Measurements from ENCODE around the gene PAK5. TPM values are rescaled to one million over a fixed set of nuclear protein-coding genes. Genes with fewer than 3 reads are reported as not detected.

The PAK5 gene
- polyA plus RNA-seq, 1 donor (not counting 4 experiments of a cell fraction or from before 2014, with no cell fraction given) = not detected

DNA sequence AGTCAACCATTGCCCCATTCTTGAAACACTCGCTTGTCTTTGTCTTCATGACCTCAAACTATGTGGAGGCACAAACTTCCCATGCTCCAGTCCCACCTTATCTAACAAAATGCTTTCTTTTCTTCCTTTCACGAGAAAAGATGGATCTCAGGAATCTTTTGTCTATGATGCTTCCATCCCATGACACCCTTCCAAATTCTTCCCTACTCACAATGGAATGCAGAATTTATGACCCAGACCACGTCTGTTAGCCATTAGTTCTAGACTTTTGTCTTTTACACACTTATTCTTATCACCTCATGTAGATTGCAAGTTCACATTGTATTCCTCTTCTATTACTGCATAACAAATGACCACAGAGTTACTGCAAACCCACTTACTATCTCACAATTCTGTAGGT lies 348.7 kb downstream of the PAK5 start:
- TF ChIP-seq, protein P1, sequence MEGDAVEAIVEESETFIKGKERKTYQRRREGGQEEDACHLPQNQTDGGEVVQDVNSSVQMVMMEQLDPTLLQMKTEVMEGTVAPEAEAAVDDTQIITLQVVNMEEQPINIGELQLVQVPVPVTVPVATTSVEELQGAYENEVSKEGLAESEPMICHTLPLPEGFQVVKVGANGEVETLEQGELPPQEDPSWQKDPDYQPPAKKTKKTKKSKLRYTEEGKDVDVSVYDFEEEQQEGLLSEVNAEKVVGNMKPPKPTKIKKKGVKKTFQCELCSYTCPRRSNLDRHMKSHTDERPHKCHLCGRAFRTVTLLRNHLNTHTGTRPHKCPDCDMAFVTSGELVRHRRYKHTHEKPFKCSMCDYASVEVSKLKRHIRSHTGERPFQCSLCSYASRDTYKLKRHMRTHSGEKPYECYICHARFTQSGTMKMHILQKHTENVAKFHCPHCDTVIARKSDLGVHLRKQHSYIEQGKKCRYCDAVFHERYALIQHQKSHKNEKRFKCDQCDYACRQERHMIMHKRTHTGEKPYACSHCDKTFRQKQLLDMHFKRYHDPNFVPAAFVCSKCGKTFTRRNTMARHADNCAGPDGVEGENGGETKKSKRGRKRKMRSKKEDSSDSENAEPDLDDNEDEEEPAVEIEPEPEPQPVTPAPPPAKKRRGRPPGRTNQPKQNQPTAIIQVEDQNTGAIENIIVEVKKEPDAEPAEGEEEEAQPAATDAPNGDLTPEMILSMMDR (optimal IDR thresholded peaks at IDR 0.05 in 1 of 3, IDR thresholded peaks at IDR 0.05 in 1 of 3, conservative IDR thresholded peaks at IDR 0.05 in 1 of 3; ENCODE audit: extremely low read depth in 1 of 3, insufficient read depth in 2 of 3, low read length in 3 of 3) = no peak
- no peak for TF ChIP-seq EZH2 (IDR thresholded peaks at IDR 0.05; ENCODE audit: low read length)
- dilution Hi-C loops (cut with MboI; ENCODE audit: extremely low pct_ligation_motif_present, low sequenced_read_pairs) = no loop called here
- no peak overlapping the region for H2AFZ ChIP-seq (ENCODE audit: control insufficient read depth, low read length)
- no peaks in the 10 kb centered on the region for H3K27me3 ChIP-seq (ENCODE audit: control insufficient read depth, extremely low read depth, insufficient read depth, low read length)
- DNase-seq (ENCODE audit: low read depth, low spot score) (no peak), FAIRE-seq (no peak)
- no peak overlapping the region for H3K4me2 ChIP-seq (ENCODE audit: control insufficient read depth, extremely low read depth, insufficient read depth, low read depth, low read length)
- no peaks in the 10 kb centered on the region for H3K79me2 ChIP-seq (ENCODE audit: control insufficient read depth, insufficient read depth, low read length)
- no peaks in the 10 kb centered on the region for H3K4me1 ChIP-seq (ENCODE audit: control insufficient read depth, extremely low read depth, insufficient read depth, low read length)
- H3K9ac ChIP-seq (ENCODE audit: control insufficient read depth, extremely low read depth, insufficient read depth, low read length) = no peak overlapping the region
- H3K36me3 ChIP-seq (ENCODE audit: control insufficient read depth in 2 of 2, extremely low read depth in 1 of 2, insufficient read depth in 2 of 2, low read length in 2 of 2) = no peaks in the 10 kb centered on the region
- H3K9me1 ChIP-seq (ENCODE audit: control insufficient read depth, extremely low read depth, insufficient read depth, low read length) = no peaks in the 10 kb centered on the region
- no peaks in the 10 kb centered on the region for H4K20me1 ChIP-seq (ENCODE audit: control insufficient read depth, extremely low read depth, insufficient read depth, low read length)
- H3K9me3 ChIP-seq (ENCODE audit: control insufficient read depth, low read depth, low read length) = no peaks in the 10 kb centered on the region
- H3K27ac ChIP-seq (ENCODE audit: control insufficient read depth, insufficient read depth, low read length) = no peak overlapping the region
- no peak overlapping the region for H3K4me3 ChIP-seq (ENCODE audit: control insufficient read depth in 2 of 3, extremely low read depth in 1 of 3, insufficient read depth in 2 of 3, low read depth in 1 of 3, low read length in 3 of 3)

DNA sequence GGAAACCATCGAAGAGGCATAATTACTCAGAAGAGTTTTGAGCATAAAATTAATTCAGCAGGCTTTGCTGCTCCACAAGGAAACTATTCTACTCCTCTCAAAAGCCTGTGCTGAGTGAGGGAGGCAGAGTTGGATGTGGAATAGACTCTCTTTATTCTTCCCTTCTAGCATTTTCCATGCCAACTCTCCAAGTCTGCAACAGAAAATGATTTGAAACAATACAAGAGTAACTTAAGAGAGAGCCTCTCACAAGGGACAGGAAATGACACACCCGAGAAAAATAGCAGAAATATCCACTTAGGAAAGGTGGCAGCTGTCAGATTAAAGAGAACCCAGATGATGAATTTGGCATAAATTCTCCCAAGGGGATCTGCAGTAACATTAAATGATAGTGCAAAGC lies 350.8 kb downstream of the PAK5 start:
- no peaks in the 10 kb centered on the region for H3K9me3 ChIP-seq (ENCODE audit: control insufficient read depth, low read depth, low read length)
- no peaks in the 10 kb centered on the region for H3K27me3 ChIP-seq (ENCODE audit: control insufficient read depth, extremely low read depth, insufficient read depth, low read length)
- DNase-seq (ENCODE audit: low read depth, low spot score) (no peak), FAIRE-seq (no peak)
- TF ChIP-seq, protein P1 (optimal IDR thresholded peaks at IDR 0.05 in 1 of 3, IDR thresholded peaks at IDR 0.05 in 1 of 3, conservative IDR thresholded peaks at IDR 0.05 in 1 of 3; ENCODE audit: extremely low read depth in 1 of 3, insufficient read depth in 2 of 3, low read length in 3 of 3) = no peak
- no peak for TF ChIP-seq EZH2 (IDR thresholded peaks at IDR 0.05; ENCODE audit: low read length)
- H2AFZ ChIP-seq (ENCODE audit: control insufficient read depth, low read length) = no peak overlapping the region
- dilution Hi-C loops (cut with MboI; ENCODE audit: extremely low pct_ligation_motif_present, low sequenced_read_pairs) = no loop called here
- no peak overlapping the region for H3K9ac ChIP-seq (ENCODE audit: control insufficient read depth, extremely low read depth, insufficient read depth, low read length)
- no peaks in the 10 kb centered on the region for H3K4me1 ChIP-seq (ENCODE audit: control insufficient read depth, extremely low read depth, insufficient read depth, low read length)
- no peak overlapping the region for H3K4me2 ChIP-seq (ENCODE audit: control insufficient read depth, extremely low read depth, insufficient read depth, low read depth, low read length)
- no peaks in the 10 kb centered on the region for H3K79me2 ChIP-seq (ENCODE audit: control insufficient read depth, insufficient read depth, low read length)
- no peaks in the 10 kb centered on the region for H3K9me1 ChIP-seq (ENCODE audit: control insufficient read depth, extremely low read depth, insufficient read depth, low read length)
- H3K36me3 ChIP-seq (ENCODE audit: control insufficient read depth in 2 of 2, extremely low read depth in 1 of 2, insufficient read depth in 2 of 2, low read length in 2 of 2) = no peaks in the 10 kb centered on the region
- no peaks in the 10 kb centered on the region for H4K20me1 ChIP-seq (ENCODE audit: control insufficient read depth, extremely low read depth, insufficient read depth, low read length)
- H3K4me3 ChIP-seq (ENCODE audit: control insufficient read depth in 2 of 3, extremely low read depth in 1 of 3, insufficient read depth in 2 of 3, low read depth in 1 of 3, low read length in 3 of 3) = no peak overlapping the region
- H3K27ac ChIP-seq (ENCODE audit: control insufficient read depth, insufficient read depth, low read length) = no peak overlapping the region

Other genes with a start within 250 kb of the PAK5 start
- gene ANKEF1, start 195.9 kb upstream of the PAK5 start, polyA plus RNA-seq = 7.7 to 12.4 TPM (median 10.0 TPM) in 3 replicates